HEK293T (cell line): ENCODE measurements around the gene CKS1B.

ENCODE experiments used
- CTCF ChIA-PET: fragments of 350-600 bp; formaldehyde crosslinking; extraction: SDS; loops from one replicate; lab custom pipeline; 2021; ENCODE audit warnings: antibody characterized with exemption, inconsistent platforms; lab: Yijun Ruan, JAX
- POLR2A ChIA-PET: fragments of 350-600 bp; formaldehyde crosslinking; extraction: SDS; loops from one replicate; lab custom pipeline; 2020; ENCODE audit warnings: antibody characterized with exemption, inconsistent platforms; lab: Yijun Ruan, JAX
- DNase-seq: peaks from one replicate; pipeline ENCODE4 v3.0.0; 2012; ENCODE audit warnings: mixed read lengths; ENCODE audit errors: extremely low spot score
- ARNT ChIP-seq: fragments of 450-650 bp; IDR thresholded peaks from 2 replicates; pipeline ENCODE4 v1.6.1; 2017; ENCODE audit warnings: mild to moderate bottlenecking
- BHLHE40 ChIP-seq: fragments of 450-650 bp; IDR thresholded peaks from 2 replicates; pipeline ENCODE4 v1.6.1; 2016; ENCODE audit warnings: mild to moderate bottlenecking, moderate library complexity, borderline replicate concordance
- CTBP1 ChIP-seq: fragments of 450-650 bp; IDR thresholded peaks from 2 replicates; pipeline ENCODE4 v1.6.1; 2016; ENCODE audit warnings: borderline replicate concordance
- ELF4 ChIP-seq: fragments of 450-650 bp; IDR thresholded peaks from 2 replicates; pipeline ENCODE4 v1.6.1; 2017; ENCODE audit warnings: antibody characterized with exemption
- FOXA1 ChIP-seq: fragments of 450-650 bp; IDR thresholded peaks from 2 replicates; pipeline ENCODE4 v1.6.1; 2016; ENCODE audit warnings: mild to moderate bottlenecking
- FOXK2 ChIP-seq: fragments of 450-650 bp; IDR thresholded peaks from 2 replicates; pipeline ENCODE4 v1.6.1; 2016; ENCODE audit warnings: mild to moderate bottlenecking
- FOXM1 ChIP-seq: fragments of 450-650 bp; IDR thresholded peaks from 2 replicates; pipeline ENCODE4 v1.6.1; 2017; ENCODE audit warnings: mild to moderate bottlenecking, borderline replicate concordance
- HDGF ChIP-seq: fragments of 450-650 bp; IDR thresholded peaks from 2 replicates; pipeline ENCODE4 v1.6.1; 2017; ENCODE audit warnings: antibody characterized with exemption, borderline replicate concordance
- L3MBTL2 ChIP-seq: fragments of 450-650 bp; conservative IDR thresholded peaks from 2 replicates; pipeline ENCODE4 v1.6.1; 2016; ENCODE audit warnings: mild to moderate bottlenecking
- LEF1 ChIP-seq: fragments of 450-650 bp; IDR thresholded peaks from 2 replicates; pipeline ENCODE4 v1.6.1; 2017; ENCODE audit warnings: mild to moderate bottlenecking, borderline replicate concordance
- NFRKB ChIP-seq: fragments of 450-650 bp; IDR thresholded peaks from 2 replicates; pipeline ENCODE4 v1.6.1; 2016; ENCODE audit warnings: mild to moderate bottlenecking, moderate library complexity
- PKNOX1 ChIP-seq: fragments of 450-650 bp; IDR thresholded peaks from 2 replicates; pipeline ENCODE4 v1.6.1; 2016
- SP1 ChIP-seq: fragments of 450-650 bp; IDR thresholded peaks from 2 replicates; pipeline ENCODE4 v1.6.1; 2017
- SUZ12 ChIP-seq: fragments of 450-650 bp; IDR thresholded peaks from 2 replicates; pipeline ENCODE4 v1.6.1; 2016; ENCODE audit warnings: mild to moderate bottlenecking
- TARDBP ChIP-seq: fragments of 450-650 bp; IDR thresholded peaks from 2 replicates; pipeline ENCODE4 v1.6.1; 2016
- ZNF384 ChIP-seq: fragments of 450-650 bp; IDR thresholded peaks from 2 replicates; pipeline ENCODE4 v1.6.1; 2016

Gene CKS1B

GRCh38 chr1:154987326-154987725 lies 12.8 kb downstream of the CKS1B start:
- TF ChIP-seq FOXA1 = no peak
- no peak for TF ChIP-seq ARNT
- no peak for TF ChIP-seq ZNF384
- no peak for TF ChIP-seq ELF4
- TF ChIP-seq CTBP1 = no peak
- no peak for TF ChIP-seq PKNOX1
- no peak for TF ChIP-seq HDGF
- TF ChIP-seq LEF1 = no peak
- no peak for TF ChIP-seq FOXK2
- no peak for TF ChIP-seq SP1
- TF ChIP-seq TARDBP = no peak
- TF ChIP-seq SUZ12 = no peak
- TF ChIP-seq FOXM1 = no peak
- no peak for TF ChIP-seq L3MBTL2
- TF ChIP-seq NFRKB = no peak
- no peak for TF ChIP-seq BHLHE40
- ChIA-PET POLR2A (interaction anchor here (1.1 to 1.9 kb wide), 2 partner anchors 12 to 30 kb away, joined by 3 to 5 read pairs; no protein-coding TSS in a partner anchor), CTCF (no interaction called here)
- DNase-seq = no peak

- no peak for DNase-seq
- ChIA-PET POLR2A (interaction anchor here (0.8 to 1.9 kb wide), 5 partner anchors 11 to 31 kb away, joined by 3 to 5 read pairs (median 3); partner anchors contain the start of gene SHC1), CTCF (interaction anchor here (1.2 kb wide), 1 partner anchor 73 kb away, joined by 3 read pairs; no protein-coding TSS in a partner anchor)
- no peak for TF ChIP-seq PKNOX1
- TF ChIP-seq LEF1 = no peak
- TF ChIP-seq ARNT = no peak
- TF ChIP-seq CTBP1 = no peak
- no peak for TF ChIP-seq SP1
- no peak for TF ChIP-seq FOXK2
These were observed 13.8 kb downstream of the CKS1B start for GRCh38 chr1:154988058-154988954.

- TF ChIP-seq ELF4 (no peak), ZNF384 (no peak), CTBP1 (no peak), SUZ12 (no peak), BHLHE40 (no peak), TARDBP (no peak), NFRKB (no peak), L3MBTL2 (no peak), PKNOX1 (no peak), ARNT (no peak), LEF1 (no peak), FOXK2 (no peak), HDGF (no peak), FOXA1 (no peak), SP1 (no peak)
- DNase-seq = no peak
- ChIA-PET POLR2A (interaction anchor here (0.9 kb wide), 1 partner anchor 18 kb away, joined by 3 read pairs; the partner anchor contains the start of gene SHC1), CTCF (no interaction called here)
These were observed 14.8 kb downstream of the CKS1B start for GRCh38 chr1:154989195-154989860.

- no peak for TF ChIP-seq SP1
- TF ChIP-seq HDGF = no peak
- CTCF ChIA-PET = interaction anchor here (1.0 to 1.2 kb wide), 2 partner anchors 9 to 54 kb away, joined by 3 to 4 read pairs; no protein-coding TSS in a partner anchor
- no peak for DNase-seq
- POLR2A ChIA-PET = no interaction called here
These were observed 15.8 kb downstream of the CKS1B start for GRCh38 chr1:154990276-154990675.

- ChIA-PET CTCF (interaction anchor here (0.6 to 7.8 kb wide), 8 partner anchors 9 to 69 kb away, joined by 3 to 45 read pairs (median 6); partner anchors contain the start of genes FLAD1, PBXIP1 and PYGO2), POLR2A (interaction anchor here (0.7 to 3.6 kb wide), 7 partner anchors 9 to 202 kb away, joined by 3 to 34 read pairs (median 8); partner anchors contain the start of genes CKS1B, FLAD1, PYGO2 and SHC1)
- no peak for TF ChIP-seq NFRKB
- no peak for TF ChIP-seq BHLHE40
- TF ChIP-seq HDGF = no peak
- TF ChIP-seq L3MBTL2 = no peak
- TF ChIP-seq SP1 = no peak
- TF ChIP-seq ARNT = no peak
- TF ChIP-seq LEF1 = no peak
- TF ChIP-seq PKNOX1 = no peak
- no peak for TF ChIP-seq CTBP1
- no peak for TF ChIP-seq FOXM1
- TF ChIP-seq ELF4 = no peak
- no peak for TF ChIP-seq SUZ12
- no peak for TF ChIP-seq FOXA1
- TF ChIP-seq FOXK2 = no peak
- TF ChIP-seq TARDBP = no peak
- no peak for DNase-seq
These were observed 18.5 kb downstream of the CKS1B start for GRCh38 chr1:154992721-154993571.
